Astrocyte of the cerebellum (primary cell): ENCODE data around the gene FER.
"Not testable (repeated sequence)": the region's sequence is repeated elsewhere in the genome, so short reads cannot be mapped to it uniquely, and the experiment has no call there.

Source experiments
- DNase-seq: peaks from one replicate; pipeline ENCODE4 v3.0.0-alpha.2; 2011; ENCODE audit warnings: low read depth
- H3K4me3 ChIP-seq: 2 replicates; pipeline ENCODE4 v1.5.1; 2011; ENCODE audit warnings: mild to moderate bottlenecking, low read depth, low read length, moderate library complexity
- in situ Hi-C: cut with HindIII; loops from 2 replicates; pipeline ENCODE4 v1.10.0; 2017; ENCODE audit warnings: low sequenced_read_pairs
- TF ChIP-seq, protein P1 (sequence below): IDR thresholded peaks from 2 replicates; pipeline ENCODE4 v1.5.1; 2012; ENCODE audit warnings: low read length, low read depth, moderate library complexity, mild to moderate bottlenecking; ENCODE audit errors: missing control alignments

FER gene

DNA sequence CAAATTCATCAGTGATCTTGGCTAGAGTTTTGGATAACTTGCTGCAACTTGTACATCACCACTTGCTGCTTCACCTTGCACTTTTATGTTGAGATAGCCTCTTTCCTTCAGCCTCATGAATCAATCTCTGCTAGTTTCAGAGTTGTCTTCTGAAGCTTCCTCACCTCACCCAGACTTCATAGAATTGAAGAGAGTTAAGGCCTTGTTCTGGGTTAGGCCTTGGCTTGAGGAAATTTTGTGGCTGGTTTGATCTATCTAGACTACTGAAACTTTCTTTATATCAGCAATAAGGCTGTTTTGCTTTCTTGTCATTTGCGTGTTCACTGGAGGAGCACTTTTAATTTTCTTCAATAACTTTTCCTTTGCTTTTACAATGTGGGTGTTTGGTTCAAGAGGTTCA is 12.8 kb downstream of the FER start:
- DNase-seq, result no peak
- in situ Hi-C loops, result no loop called here
- TF ChIP-seq, protein P1, sequence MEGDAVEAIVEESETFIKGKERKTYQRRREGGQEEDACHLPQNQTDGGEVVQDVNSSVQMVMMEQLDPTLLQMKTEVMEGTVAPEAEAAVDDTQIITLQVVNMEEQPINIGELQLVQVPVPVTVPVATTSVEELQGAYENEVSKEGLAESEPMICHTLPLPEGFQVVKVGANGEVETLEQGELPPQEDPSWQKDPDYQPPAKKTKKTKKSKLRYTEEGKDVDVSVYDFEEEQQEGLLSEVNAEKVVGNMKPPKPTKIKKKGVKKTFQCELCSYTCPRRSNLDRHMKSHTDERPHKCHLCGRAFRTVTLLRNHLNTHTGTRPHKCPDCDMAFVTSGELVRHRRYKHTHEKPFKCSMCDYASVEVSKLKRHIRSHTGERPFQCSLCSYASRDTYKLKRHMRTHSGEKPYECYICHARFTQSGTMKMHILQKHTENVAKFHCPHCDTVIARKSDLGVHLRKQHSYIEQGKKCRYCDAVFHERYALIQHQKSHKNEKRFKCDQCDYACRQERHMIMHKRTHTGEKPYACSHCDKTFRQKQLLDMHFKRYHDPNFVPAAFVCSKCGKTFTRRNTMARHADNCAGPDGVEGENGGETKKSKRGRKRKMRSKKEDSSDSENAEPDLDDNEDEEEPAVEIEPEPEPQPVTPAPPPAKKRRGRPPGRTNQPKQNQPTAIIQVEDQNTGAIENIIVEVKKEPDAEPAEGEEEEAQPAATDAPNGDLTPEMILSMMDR, result no peak
- no peak overlapping the region for H3K4me3 ChIP-seq

DNA sequence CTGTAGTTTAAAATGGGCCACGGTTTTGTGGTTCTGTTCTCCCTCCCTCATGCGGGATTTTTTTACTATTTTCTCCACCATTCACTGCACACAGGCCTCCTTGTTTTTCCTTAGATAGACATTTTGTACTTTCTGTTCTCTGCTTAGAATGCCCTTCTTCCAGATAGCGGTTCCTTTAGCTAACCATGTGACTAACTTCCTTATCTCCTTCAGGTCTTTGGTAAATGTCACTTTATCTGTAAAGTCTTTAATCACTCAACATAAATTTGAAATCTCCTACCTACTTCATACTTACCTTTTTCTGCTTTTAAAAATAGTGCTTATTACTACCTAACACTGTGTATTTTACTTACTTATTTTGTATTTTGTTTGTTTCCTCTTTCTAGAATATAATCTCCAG is 15.0 kb downstream of the FER start:
- no peak overlapping the region for H3K4me3 ChIP-seq
- in situ Hi-C loops, result no loop called here
- TF ChIP-seq, protein P1, result no peak
- DNase-seq, result no peak

DNA sequence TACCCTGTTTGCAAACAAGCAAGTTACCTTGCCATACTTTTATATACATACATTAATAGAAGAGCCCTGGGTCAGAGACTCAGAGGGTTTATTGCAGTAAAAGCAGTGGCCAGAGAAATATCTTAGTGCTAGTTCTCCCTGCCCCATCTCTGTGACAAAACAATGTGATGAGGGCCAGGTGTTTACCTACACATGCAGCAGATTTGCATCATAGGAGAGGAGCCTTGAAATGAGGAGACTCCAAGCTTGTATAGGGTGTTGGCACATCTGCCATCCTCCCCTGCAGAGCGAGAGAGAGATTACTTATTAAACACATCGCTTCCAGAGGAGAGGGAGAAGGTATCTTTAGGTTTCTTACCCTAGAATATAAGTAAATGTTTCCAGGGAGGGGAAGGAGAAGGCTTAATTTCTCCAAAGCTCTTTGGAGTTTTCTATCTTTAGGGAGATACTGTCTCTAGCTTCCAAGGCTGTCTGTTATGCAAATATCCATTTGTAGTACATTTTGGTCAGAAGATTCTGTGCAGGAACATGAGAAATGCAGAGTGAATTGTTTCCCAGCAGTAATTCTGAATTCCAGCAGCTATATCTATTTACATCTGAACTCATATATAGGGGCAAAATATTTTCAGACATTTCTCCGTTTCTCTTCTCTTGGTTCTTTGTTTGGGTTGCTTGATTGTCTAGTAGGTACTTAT is 15.7 kb downstream of the FER start:
- no peak overlapping the region for H3K4me3 ChIP-seq
- TF ChIP-seq, protein P1, result no peak
- in situ Hi-C loops, result no loop called here

DNA sequence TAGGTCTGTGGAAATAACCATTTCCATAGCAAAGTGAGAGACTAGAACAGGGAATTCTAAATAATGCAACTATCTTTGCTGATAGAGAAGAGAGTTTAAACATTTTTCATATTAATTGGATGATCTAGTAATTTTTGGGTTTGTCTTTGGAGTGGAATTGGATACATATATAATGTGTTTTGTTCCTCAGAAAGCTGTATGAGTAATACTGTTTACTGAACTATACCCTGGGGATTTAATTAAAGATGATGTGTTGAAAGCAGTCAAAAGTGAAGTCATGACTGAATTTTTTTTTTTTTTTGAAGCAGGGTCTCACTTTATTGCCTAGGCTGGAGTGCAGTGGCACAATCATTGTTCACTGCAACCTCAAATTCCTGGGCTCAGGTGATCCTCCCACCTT is 17.9 kb downstream of the FER start:
- in situ Hi-C loops, result no loop called here
- H3K4me3 ChIP-seq, result no peak overlapping the region
- TF ChIP-seq, protein P1, result no peak
- DNase-seq, result no peak

More for the DNA sequence above, 15.7 kb downstream of the FER start:
- no peak for DNase-seq

DNA sequence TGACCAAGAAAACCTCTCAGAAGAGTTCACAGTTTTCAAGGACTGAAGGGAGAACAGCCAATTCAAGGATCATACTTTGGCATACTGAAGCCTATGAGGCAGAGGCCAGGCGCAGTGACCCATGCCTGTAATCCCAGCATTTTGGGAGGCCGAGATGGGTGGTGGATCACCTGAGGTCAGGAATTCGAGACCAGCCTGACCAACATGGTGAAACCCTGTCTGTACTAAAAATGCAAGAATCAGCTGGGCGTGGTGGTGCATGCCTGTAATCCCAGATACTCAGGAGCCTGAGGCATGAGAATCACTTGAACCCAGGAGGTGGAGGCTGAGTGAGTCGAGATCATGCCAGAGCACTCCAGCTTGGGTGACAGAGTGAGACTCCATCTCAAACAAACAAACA is 19.2 kb downstream of the FER start:
- in situ Hi-C loops, H3K4me3 ChIP-seq, DNase-seq: not testable (repeated sequence)

DNA sequence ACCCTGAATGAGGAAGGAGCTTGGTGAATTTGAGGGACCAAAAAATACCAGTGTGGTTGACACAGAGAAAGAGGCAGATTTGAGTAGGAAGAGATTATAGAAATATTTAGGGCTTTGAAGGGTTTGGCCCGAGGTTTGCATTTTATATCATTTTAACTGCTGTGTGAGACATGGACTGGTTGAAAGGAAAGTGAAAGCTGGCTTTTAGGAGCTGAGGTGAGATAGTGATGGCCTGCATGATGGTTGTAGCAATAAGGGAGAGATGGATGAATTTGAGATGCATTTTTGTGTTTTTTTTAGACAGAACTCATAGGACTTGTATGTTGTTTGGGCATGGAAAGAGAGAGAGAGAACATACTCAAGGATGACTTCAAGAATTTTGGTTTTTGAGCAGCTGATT is 21.7 kb downstream of the FER start:
- in situ Hi-C loops, result no loop called here
- no peak overlapping the region for H3K4me3 ChIP-seq
- TF ChIP-seq, protein P1, result no peak
- no peak for DNase-seq

DNA sequence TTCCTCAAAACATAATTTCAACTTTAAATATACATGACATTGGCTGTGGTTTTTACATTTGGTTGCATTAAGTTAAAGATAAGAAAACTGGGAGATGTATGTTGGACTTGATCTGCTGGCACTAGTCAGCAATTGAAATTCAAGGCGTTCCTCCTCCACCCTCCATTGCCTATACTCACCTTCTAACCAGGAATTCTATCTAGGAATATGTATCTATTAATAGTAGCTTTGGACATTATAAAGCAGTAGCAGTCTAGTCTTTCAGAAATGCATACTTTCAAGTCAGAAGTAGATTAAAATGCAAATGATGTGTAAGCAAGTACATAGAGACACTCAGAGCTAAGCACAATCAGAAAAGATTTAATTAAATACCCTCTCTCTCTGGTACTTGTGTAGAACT is 24.9 kb downstream of the FER start:
- no peak overlapping the region for H3K4me3 ChIP-seq
- TF ChIP-seq, protein P1, result no peak
- in situ Hi-C loops, result no loop called here
- no peak for DNase-seq
